ACHN (cell line): ENCODE results near the gene CIAO2A.
"Not testable (repeated sequence)": the region's sequence is repeated elsewhere in the genome, so short reads cannot be mapped to it uniquely, and the experiment has no call there.

Experiments
- DNase-seq: peaks from one replicate; pipeline ENCODE4 v3.0.0-alpha.2; 2015
- in situ Hi-C: cut with HindIII; loops from 2 replicates; pipeline ENCODE4 v1.10.0; 2017; ENCODE audit warnings: low sequenced_read_pairs, low pct_ligation_motif_present, low pct_unique_long_range_greater_than_20kb

CIAO2A gene, protein sequence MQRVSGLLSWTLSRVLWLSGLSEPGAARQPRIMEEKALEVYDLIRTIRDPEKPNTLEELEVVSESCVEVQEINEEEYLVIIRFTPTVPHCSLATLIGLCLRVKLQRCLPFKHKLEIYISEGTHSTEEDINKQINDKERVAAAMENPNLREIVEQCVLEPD

DNA sequence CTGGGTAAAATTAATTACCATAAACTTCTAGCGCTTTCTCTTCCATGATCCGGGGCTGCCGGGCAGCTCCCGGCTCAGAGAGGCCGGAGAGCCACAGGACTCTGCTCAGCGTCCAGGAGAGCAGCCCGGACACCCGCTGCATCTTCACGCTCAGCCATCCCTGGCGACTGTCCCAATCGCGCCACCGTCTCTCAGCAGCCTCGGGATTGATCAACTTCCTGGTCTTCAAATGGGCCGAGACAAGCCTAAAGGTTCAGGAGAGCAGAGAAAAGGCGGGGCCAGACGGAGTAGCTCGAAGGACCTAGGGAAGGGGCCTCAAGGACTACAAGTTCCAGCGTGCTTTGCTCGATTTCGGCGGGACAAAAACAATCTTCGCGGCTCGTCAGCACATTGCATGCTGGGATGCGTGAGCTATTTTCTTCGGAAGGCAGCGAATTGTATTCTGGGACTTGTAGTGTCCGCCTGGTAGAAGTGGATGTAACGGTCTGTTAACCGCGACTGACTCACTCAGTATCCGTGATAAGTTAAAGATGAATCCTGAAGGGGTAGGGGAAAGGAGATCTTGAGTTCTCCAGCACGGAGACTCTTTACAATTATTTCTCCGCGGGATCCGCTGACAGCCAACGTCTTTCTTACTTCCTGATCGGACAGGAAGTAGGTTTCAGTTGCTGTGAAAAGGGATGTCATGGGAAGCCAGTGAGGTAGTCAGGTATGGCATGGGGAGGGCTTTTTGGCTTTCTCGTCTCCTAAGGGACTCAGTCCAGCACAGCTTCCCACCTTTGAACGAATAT is at the start of gene CIAO2A:
Gene CIAO2A (minus strand): TSS at position 212 of the 791 bp plus-strand sequence. CDS start 70 bp downstream, at position 142.
- DNase-seq = peak; percentile 99
- in situ Hi-C loops = no loop called here

DNA sequence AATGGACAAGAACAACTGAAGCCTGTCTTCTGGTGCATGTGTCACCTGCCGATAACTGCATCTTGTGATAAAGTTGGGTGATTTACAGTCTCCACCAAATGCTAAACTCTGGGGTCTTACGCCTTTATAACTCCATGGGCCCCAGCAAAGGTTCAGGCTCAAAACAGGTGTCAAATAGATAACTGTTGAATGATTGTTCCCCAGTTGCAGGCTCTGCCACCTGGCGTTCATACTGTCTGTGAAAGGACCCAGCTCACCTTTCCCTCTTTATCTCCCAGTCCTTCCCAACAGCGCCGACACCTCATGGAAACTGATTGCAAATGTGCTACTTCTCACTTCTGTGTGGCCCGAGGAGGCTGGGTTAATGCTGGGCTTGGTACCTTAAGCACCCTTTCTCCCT is 49.6 kb upstream of the CIAO2A start:
- no peak for DNase-seq
- in situ Hi-C loops = no loop called here

- in situ Hi-C loops = no loop called here
- DNase-seq = no peak
These were observed 48.3 kb upstream of the CIAO2A start for GRCh38 chr15:64141798-64142512.

- DNase-seq = no peak
- in situ Hi-C loops = no loop called here
These were observed 44.8 kb upstream of the CIAO2A start for GRCh38 chr15:64138331-64138941.

GRCh38 chr15:64137226-64137833 is 43.7 kb upstream of the CIAO2A start:
- in situ Hi-C loops = no loop called here
- no peak for DNase-seq

DNA sequence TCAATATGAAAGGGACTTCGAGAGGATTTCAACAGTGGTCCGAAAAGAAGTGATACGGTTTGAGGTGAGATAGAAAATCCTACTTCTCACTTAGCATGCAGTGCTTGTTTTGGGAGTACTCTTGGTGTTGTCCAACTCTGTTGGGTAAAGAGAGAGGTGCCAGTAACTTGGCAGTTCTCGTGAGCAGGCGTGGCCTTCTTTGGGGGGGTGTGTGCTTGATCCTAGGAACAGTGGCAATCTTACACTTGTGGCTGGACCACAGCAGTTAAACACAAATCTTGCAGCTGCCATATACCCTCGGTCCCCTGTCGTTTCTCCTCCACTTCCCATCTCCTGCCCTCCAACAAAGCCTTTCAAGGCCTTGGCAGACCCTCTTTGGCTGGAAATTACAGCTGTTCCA is 42.7 kb upstream of the CIAO2A start:
- in situ Hi-C loops = no loop called here
- DNase-seq = no peak

DNA sequence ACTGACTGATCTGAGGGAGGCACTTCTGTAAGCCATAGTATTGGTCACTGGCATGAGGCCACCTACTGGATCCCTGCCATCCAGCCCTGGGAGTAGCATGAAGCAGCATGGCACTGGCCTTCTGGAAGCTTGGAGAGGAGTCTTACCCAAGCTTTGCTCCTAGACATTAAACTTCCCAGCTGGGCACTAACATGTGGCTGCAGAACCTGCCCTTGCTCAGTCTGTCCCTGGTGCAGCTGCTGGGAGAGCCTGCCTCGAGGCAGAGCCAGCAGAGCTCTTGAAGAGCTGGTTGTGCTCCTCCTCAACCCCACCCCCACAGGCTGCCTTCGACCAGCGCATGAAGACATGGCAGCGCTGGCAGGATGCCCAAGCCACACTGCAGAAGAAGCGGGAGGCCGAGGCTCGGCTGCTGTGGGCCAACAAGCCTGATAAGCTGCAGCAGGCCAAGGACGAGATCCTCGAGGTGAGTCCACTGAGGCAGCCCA is 40.7 kb upstream of the CIAO2A start:
- in situ Hi-C loops = no loop called here
- DNase-seq = no peak

DNA sequence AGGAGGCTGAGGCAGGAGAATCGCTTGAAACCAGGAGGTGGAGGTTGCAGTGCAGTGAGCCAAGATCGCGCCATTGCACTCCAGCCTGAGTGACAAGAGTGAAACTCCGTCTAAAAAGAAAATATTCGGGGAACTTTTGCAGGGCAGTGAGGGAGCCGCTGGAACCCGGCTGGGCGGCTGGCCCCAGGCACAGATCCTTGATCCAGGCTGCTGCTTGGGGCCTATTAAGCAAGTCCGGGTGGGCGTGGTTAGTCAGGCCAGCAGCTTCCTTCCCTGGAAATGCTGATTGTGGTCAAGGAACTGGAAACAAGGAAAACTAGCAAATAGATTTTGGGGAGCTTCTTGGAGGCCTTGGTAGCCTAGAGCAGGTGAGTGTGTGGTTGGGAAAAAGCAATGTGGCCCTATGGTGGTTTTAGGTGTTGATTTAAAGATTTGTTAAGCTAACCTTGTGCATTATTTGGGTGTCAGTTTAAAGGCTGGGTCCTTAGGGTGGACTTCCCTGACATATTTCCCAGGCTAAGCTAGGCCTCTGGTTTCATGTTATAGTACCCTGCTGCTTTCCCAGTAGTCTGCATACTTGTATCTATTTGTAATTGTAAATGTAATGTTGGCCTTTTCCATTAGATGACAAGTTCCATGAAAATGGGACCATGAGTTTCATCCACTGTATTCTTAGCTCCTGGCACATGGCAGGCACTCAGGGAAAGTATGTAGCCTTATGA is 40.1 kb upstream of the CIAO2A start:
- no peak for DNase-seq
- in situ Hi-C loops = no loop called here

DNA sequence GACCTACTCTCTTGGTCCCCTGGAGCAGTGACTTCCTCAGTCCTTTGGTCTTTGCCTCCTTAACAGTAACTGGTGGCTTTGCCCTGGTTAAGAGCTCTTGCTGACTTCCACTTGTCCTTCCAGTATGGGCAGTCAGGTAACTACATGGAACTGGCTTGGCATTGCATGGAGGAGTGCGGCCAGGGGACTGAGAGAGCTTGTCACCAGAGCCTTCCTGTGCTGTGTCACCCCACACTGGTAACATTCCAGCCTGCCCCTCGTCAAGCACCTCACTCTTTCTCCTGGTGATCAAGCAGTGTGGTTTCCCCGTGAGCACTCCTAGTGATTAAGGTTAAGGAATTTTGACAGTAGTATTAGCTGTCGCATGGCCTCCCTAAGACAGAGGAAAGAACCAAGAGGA is 38.6 kb upstream of the CIAO2A start:
- in situ Hi-C loops = no loop called here
- no peak for DNase-seq

- in situ Hi-C loops = no loop called here
- DNase-seq = no peak
These were observed 37.9 kb upstream of the CIAO2A start for GRCh38 chr15:64131547-64131946.

DNA sequence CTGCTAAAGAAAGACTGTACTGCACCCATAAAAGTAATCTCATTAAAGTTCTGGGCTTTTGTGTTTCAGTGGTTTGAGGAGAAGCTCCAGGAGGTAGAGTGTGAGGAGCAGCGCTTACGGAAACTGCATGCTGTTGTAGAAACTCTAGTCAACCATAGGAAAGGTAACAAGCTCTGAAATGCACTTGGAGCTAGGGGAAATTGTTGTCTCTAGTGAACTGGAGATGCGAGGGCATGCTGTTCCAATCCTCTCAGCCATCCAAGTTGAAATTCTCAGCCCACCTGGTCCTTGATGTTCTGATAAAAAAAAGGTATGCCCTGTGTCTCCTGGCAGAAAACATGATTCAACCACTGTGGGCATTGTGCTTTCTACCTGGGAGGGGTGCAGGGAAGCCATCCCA is 36.5 kb upstream of the CIAO2A start:
- no peak for DNase-seq
- in situ Hi-C loops = no loop called here

- in situ Hi-C loops = no loop called here
- no peak for DNase-seq
These were observed 34.1 kb upstream of the CIAO2A start for GRCh38 chr15:64127521-64128270.

DNA sequence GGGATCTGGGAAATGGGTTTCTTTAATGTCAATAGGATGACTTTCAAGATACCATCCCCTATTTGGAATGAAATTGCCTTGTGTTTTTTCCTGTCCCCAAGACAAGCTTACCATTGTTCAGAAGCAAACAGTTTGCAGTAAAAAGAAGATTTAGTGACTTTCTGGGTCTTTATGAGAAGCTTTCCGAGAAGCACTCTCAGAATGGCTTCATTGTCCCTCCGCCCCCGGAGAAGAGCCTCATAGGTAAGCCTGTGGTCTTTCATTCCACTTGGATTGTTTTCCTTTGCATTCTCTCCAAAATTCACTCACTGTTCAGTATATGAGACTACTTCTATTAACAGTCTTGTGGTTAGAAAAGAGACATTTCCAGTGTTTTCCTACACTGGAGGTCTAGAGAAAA is 32.3 kb upstream of the CIAO2A start:
- in situ Hi-C loops = no loop called here
- DNase-seq = no peak

- no peak for DNase-seq
- in situ Hi-C loops = no loop called here
These were observed 29.3 kb upstream of the CIAO2A start for GRCh38 chr15:64122936-64123351.

DNA sequence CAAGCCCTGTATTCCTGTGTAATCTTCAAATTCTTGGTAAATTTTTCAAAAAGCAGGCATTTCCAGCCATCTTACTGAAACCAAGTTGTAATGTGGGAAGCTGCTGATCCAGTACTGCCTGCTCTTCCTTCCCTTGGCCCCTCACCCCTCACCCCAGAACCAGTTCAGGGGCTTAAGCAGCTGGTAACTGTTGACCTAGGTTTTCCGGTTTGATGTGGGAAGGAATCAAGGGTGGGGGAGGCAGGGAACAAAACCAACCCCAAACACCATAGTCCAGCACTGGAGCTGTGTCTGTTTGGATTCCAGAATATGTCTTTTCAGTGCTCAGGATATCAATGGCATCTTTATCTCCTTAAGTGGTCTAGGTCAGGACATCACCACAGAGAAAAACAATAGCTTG is 28.8 kb upstream of the CIAO2A start:
- in situ Hi-C loops = no loop called here
- no peak for DNase-seq

GRCh38 chr15:64121614-64122013 is 28.0 kb upstream of the CIAO2A start:
- in situ Hi-C loops = no loop called here

GRCh38 chr15:64120322-64120721 is 26.7 kb upstream of the CIAO2A start:
- DNase-seq, in situ Hi-C loops: not testable (repeated sequence)

More at GRCh38 chr15:64121614-64122013, 28.0 kb upstream of the CIAO2A start:
- no peak for DNase-seq
